Neural progenitor cell (in vitro differentiated cells): ENCODE results near the gene SCP2. TPM values are rescaled to one million over a fixed set of nuclear protein-coding genes. Genes with fewer than 3 reads are reported as not detected.

Source experiments
- DNase-seq: peaks from one replicate; pipeline ENCODE4 v3.0.0-alpha.2; 2016; ENCODE audit warnings: low spot score
- H2AFZ ChIP-seq: fragments of 200-600 bp; sonication (generic); replicated peaks from 2 replicates; pipeline ENCODE4 v1.6.1; 2016; ENCODE audit warnings: antibody characterized with exemption
- H3F3A ChIP-seq: fragments of 200-600 bp; sonication (generic); 2 replicates; pipeline ENCODE4 v1.6.1; 2016; ENCODE audit warnings: antibody characterized with exemption, low read depth
- H3K27ac ChIP-seq: fragments of 200-600 bp; sonication (generic); 2 replicates; pipeline ENCODE4 v1.5.1; 2016; ENCODE audit warnings: mild to moderate bottlenecking
- H3K27me3 ChIP-seq: fragments of 200-600 bp; sonication (generic); 2 replicates; pipeline ENCODE4 v1.6.1; 2016; ENCODE audit warnings: mild to moderate bottlenecking, moderate library complexity
- H3K36me3 ChIP-seq: fragments of 200-600 bp; sonication (generic); 2 replicates; pipeline ENCODE4 v1.5.1; 2016
- H3K4me1 ChIP-seq: fragments of 200-600 bp; sonication (generic); 2 replicates; pipeline ENCODE4 v1.6.1; 2016; ENCODE audit warnings: mixed run types
- H3K4me2 ChIP-seq: fragments of 200-600 bp; sonication (generic); 2 replicates; pipeline ENCODE4 v1.6.1; 2016
- H3K4me3 ChIP-seq: fragments of 200-600 bp; sonication (generic); 2 replicates; pipeline ENCODE4 v1.5.1; 2016
- H3K79me2 ChIP-seq: fragments of 200-600 bp; sonication (generic); 2 replicates; pipeline ENCODE4 v1.6.1; 2016; ENCODE audit warnings: low read depth
- H3K9ac ChIP-seq: fragments of 200-600 bp; sonication (generic); 2 replicates; pipeline ENCODE4 v1.6.1; 2016
- H3K9me3 ChIP-seq: fragments of 200-600 bp; sonication (generic); 2 replicates; pipeline ENCODE4 v1.5.1; 2016; ENCODE audit warnings: low read depth
- H4K20me1 ChIP-seq: fragments of 200-600 bp; sonication (generic); 2 replicates; pipeline ENCODE4 v1.6.1; 2016; ENCODE audit warnings: low read depth
- H3K27ac Mint-ChIP-seq: 3 replicates; pipeline ENCODE4 v1.8.0; 2021; ENCODE audit warnings: mixed read lengths
- H3K27me3 Mint-ChIP-seq: 2 replicates; pipeline ENCODE4 v1.8.0; 2022; ENCODE audit warnings: low read depth, mild to moderate bottlenecking, inconsistent platforms, moderate library complexity, mixed read lengths; ENCODE audit not compliant: insufficient read depth
- H3K36me3 Mint-ChIP-seq: 3 replicates; pipeline ENCODE4 v1.8.0; 2021; ENCODE audit warnings: mixed read lengths
- H3K4me1 Mint-ChIP-seq: 3 replicates; pipeline ENCODE4 v1.8.0; 2021; ENCODE audit warnings: mixed read lengths
- H3K4me3 Mint-ChIP-seq: 3 replicates; pipeline ENCODE4 v1.8.0; 2021; ENCODE audit warnings: mild to moderate bottlenecking, moderate library complexity, mixed read lengths
- H3K9me3 Mint-ChIP-seq: 3 replicates; pipeline ENCODE4 v1.8.0; 2020; ENCODE audit warnings: mixed read lengths
- EZH2 ChIP-seq: fragments of 200-600 bp; sonication (generic); IDR thresholded peaks from 2 replicates; pipeline ENCODE4 v1.6.1; 2017; ENCODE audit warnings: antibody characterized with exemption, mild to moderate bottlenecking, moderate library complexity
- EZH2phosphoT487 ChIP-seq: fragments of 200-600 bp; sonication (generic); IDR thresholded peaks from 2 replicates; pipeline ENCODE4 v1.6.1; 2017; ENCODE audit warnings: antibody characterized with exemption
- total RNA-seq: library from RNA; depleted of rRNA; stranded (reverse); fragments of >200 nt; gene quantifications from 2 replicates; pipeline ENCODE4 v1.2.3, GENCODE V29; 2015; ENCODE audit warnings: low replicate concordance
- TF ChIP-seq, protein P1 (sequence below): fragments of 200-600 bp; sonication (generic); IDR thresholded peaks from 2 replicates; pipeline ENCODE4 v1.5.1; 2017; ENCODE audit warnings: antibody characterized with exemption, mild to moderate bottlenecking

SCP2 gene
- total RNA-seq, 1 donor from 2014 or later: 101 TPM

DNA sequence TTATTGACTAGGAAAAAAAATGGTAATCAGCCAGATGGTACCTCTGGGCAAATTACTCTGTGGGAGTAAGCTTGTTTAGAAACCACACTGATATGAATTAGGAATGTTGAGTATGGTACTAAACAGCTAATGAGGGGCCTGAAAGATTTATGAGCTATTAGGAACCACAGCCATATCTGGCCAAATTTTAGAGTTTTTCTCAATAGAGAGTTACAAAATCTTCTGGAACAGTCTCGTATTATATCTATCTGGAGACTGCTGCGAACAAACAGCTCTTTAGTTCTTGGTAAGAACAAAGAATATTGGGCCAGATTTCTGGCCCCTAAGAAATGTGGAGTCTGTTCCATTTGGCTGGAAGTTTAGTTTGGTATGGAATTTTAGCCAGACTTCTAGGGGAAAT is 130.1 kb downstream of the SCP2 start:
- no peak overlapping the region for H3K4me3 Mint-ChIP-seq
- H3K9me3 Mint-ChIP-seq: no peaks in the 10 kb centered on the region
- H3F3A ChIP-seq: no peaks in the 10 kb centered on the region
- H2AFZ ChIP-seq: no peak overlapping the region
- H3K4me2 ChIP-seq: no peak overlapping the region
- H3K36me3 ChIP-seq: no peaks in the 10 kb centered on the region
- TF ChIP-seq EZH2phosphoT487 (no peak), EZH2 (no peak)
- TF ChIP-seq, protein P1, sequence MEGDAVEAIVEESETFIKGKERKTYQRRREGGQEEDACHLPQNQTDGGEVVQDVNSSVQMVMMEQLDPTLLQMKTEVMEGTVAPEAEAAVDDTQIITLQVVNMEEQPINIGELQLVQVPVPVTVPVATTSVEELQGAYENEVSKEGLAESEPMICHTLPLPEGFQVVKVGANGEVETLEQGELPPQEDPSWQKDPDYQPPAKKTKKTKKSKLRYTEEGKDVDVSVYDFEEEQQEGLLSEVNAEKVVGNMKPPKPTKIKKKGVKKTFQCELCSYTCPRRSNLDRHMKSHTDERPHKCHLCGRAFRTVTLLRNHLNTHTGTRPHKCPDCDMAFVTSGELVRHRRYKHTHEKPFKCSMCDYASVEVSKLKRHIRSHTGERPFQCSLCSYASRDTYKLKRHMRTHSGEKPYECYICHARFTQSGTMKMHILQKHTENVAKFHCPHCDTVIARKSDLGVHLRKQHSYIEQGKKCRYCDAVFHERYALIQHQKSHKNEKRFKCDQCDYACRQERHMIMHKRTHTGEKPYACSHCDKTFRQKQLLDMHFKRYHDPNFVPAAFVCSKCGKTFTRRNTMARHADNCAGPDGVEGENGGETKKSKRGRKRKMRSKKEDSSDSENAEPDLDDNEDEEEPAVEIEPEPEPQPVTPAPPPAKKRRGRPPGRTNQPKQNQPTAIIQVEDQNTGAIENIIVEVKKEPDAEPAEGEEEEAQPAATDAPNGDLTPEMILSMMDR: no peak
- no peaks in the 10 kb centered on the region for H3K9me3 ChIP-seq
- no peak overlapping the region for H3K27ac Mint-ChIP-seq
- peaks cover 2% of the 10 kb centered on the region for H3K36me3 Mint-ChIP-seq
- H3K27ac ChIP-seq: no peak overlapping the region
- H3K4me1 ChIP-seq: peaks cover 4% of the 10 kb centered on the region
- H4K20me1 ChIP-seq: no peaks in the 10 kb centered on the region
- H3K79me2 ChIP-seq: no peaks in the 10 kb centered on the region
- H3K4me1 Mint-ChIP-seq: peaks cover 2% of the 10 kb centered on the region
- DNase-seq: no peak
- H3K27me3 Mint-ChIP-seq: peaks cover 25% of the 10 kb centered on the region
- H3K4me3 ChIP-seq: no peak overlapping the region
- H3K27me3 ChIP-seq: peaks cover 51% of the 10 kb centered on the region
- H3K9ac ChIP-seq: no peak overlapping the region

- Mint-ChIP-seq H3K4me1 (peaks cover 10% of the 10 kb centered on the region), H3K36me3 (no peaks in the 10 kb centered on the region), H3K4me3 (no peak overlapping the region), H3K27me3 (peaks cover 41% of the 10 kb centered on the region), H3K9me3 (no peaks in the 10 kb centered on the region), H3K27ac (no peak overlapping the region)
- Histone ChIP-seq H2AFZ (no peak overlapping the region), H3K27me3 (peaks cover 85% of the 10 kb centered on the region), H3K9me3 (no peaks in the 10 kb centered on the region), H3K4me1 (peaks cover 10% of the 10 kb centered on the region), H3K4me2 (no peak overlapping the region), H3K36me3 (no peaks in the 10 kb centered on the region), H3K27ac (no peak overlapping the region), H3K4me3 (no peak overlapping the region), H3K9ac (no peak overlapping the region), H3K79me2 (no peaks in the 10 kb centered on the region), H4K20me1 (no peaks in the 10 kb centered on the region), H3F3A (peaks cover 5% of the 10 kb centered on the region)
- DNase-seq: no peak
- TF ChIP-seq EZH2: no peak
- no peak for TF ChIP-seq EZH2phosphoT487
Observed at GRCh38 chr1:53060579-53060978, 133.5 kb downstream of the SCP2 start.

- Mint-ChIP-seq H3K9me3 (no peaks in the 10 kb centered on the region), H3K4me1 (peaks cover 10% of the 10 kb centered on the region), H3K27me3 (peaks cover 42% of the 10 kb centered on the region), H3K27ac (no peak overlapping the region), H3K4me3 (peak overlapping the region; percentile 83), H3K36me3 (no peaks in the 10 kb centered on the region)
- no peaks in the 10 kb centered on the region for H4K20me1 ChIP-seq
- H2AFZ ChIP-seq: peak overlapping the region; percentile 60
- TF ChIP-seq EZH2phosphoT487: no peak
- no peak for TF ChIP-seq EZH2
- peaks cover 5% of the 10 kb centered on the region for H3F3A ChIP-seq
- no peak overlapping the region for H3K27ac ChIP-seq
- peak overlapping the region; percentile 95 for H3K4me2 ChIP-seq
- H3K4me3 ChIP-seq: peak overlapping the region; percentile 66
- H3K27me3 ChIP-seq: peaks cover 85% of the 10 kb centered on the region
- no peaks in the 10 kb centered on the region for H3K9me3 ChIP-seq
- peaks cover 10% of the 10 kb centered on the region for H3K4me1 ChIP-seq
- no peak for DNase-seq
- no peaks in the 10 kb centered on the region for H3K36me3 ChIP-seq
- H3K79me2 ChIP-seq: no peaks in the 10 kb centered on the region
- H3K9ac ChIP-seq: no peak overlapping the region
Observed at GRCh38 chr1:53061123-53061858, 134.2 kb downstream of the SCP2 start.

DNA sequence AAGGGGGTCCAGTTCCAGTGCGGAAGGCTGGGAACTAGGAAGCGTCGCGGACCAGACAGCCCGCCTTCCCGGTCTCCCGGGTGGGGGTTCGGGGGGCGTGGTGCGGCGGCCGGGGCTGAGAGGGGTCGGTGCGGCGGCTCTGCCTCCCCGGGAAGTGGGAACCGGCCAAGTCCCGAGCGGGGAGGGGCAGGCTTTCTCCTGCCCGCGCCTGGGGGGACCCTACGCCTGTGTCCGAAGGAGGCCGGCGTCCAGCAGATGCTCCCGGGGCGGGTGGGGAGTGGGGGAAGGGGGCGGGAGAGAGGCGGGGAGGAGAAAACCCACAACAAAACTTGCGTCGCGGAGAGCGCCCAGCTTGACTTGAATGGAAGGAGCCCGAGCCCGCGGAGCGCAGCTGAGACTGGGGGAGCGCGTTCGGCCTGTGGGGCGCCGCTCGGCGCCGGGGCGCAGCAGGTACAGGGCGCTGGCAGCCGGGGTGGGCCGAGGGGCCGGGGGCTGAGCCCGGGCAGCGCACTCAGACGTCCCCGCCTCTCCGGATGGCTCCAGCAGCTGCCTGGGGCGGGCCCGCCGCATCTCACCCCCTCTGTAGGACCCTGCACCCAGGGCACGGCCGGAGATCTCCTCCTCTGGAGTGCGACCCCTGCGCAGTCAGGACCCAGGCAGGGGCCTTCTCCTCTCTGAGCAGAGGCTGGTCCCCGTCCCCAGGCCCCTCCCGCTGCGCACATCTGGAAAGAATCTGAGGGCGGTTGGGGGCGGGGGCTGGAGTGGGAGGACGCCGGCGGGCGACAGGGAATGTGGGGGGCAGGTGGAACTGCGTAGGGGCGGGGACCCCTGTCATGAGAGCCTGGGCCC is 135.0 kb downstream of the SCP2 start, which contains the start of gene PODN:
Gene PODN, plus strand, starts transcription at position 355 of the 849 bp plus-strand sequence. CDS start 7,643 bp downstream, outside the sequence.
- Histone ChIP-seq H3K4me1 (peaks cover 10% of the 10 kb centered on the region), H3K79me2 (no peaks in the 10 kb centered on the region), H3F3A (peaks cover 5% of the 10 kb centered on the region), H3K4me2 (peak within 1 kb of the TSS; percentile 95), H3K27me3 (peaks cover 84% of the 10 kb centered on the region), H3K4me3 (peak within 1 kb of the TSS; percentile 66), H4K20me1 (no peaks in the 10 kb centered on the region), H3K27ac (no peak within 1 kb of the TSS), H3K9ac (no peak within 1 kb of the TSS), H2AFZ (peak within 1 kb of the TSS; percentile 60), H3K9me3 (no peaks in the 10 kb centered on the region), H3K36me3 (no peaks in the 10 kb centered on the region)
- peaks cover 13% of the 10 kb centered on the region for H3K4me1 Mint-ChIP-seq
- TF ChIP-seq, protein P1: no peak
- TF ChIP-seq EZH2phosphoT487: peak; percentile 80
- TF ChIP-seq EZH2: peak; percentile 86
- H3K27me3 Mint-ChIP-seq: peaks cover 45% of the 10 kb centered on the region
- H3K36me3 Mint-ChIP-seq: no peaks in the 10 kb centered on the region
- no peaks in the 10 kb centered on the region for H3K9me3 Mint-ChIP-seq
- peak; percentile 64 for DNase-seq
- H3K27ac Mint-ChIP-seq: no peak within 1 kb of the TSS
- peak within 1 kb of the TSS; percentile 83 for H3K4me3 Mint-ChIP-seq
